ENCODE measurements around the gene MVP. TPM values are rescaled to one million over a fixed set of nuclear protein-coding genes. Genes with fewer than 3 reads are reported as not detected.

MVP gene
- total and polyA plus RNA-seq, 8 donors = 12.5 to 280 (median 19.7) TPM

- Histone ChIP-seq H3K27ac (no peak overlapping the region), H3K4me1 (peaks cover 0 to 5% of the 10 kb centered on the region in 2 donors), H3K4me3 (no peak overlapping the region), H3K36me3 (peaks cover 0 to 98% of the 10 kb centered on the region in 2 donors), H3K27me3 (no peaks in the 10 kb centered on the region), H3K9me3 (no peaks in the 10 kb centered on the region)
- DNase-seq = no peak
- intact Hi-C loops (cut with DNase I) = no loop called here
- no peak for ATAC-seq
- TF ChIP-seq CTCF (IDR thresholded peaks at IDR 0.05) = no peak
These were observed 20.0 kb downstream of the MVP start for GRCh38 chr16:29840240-29840639.

DNA sequence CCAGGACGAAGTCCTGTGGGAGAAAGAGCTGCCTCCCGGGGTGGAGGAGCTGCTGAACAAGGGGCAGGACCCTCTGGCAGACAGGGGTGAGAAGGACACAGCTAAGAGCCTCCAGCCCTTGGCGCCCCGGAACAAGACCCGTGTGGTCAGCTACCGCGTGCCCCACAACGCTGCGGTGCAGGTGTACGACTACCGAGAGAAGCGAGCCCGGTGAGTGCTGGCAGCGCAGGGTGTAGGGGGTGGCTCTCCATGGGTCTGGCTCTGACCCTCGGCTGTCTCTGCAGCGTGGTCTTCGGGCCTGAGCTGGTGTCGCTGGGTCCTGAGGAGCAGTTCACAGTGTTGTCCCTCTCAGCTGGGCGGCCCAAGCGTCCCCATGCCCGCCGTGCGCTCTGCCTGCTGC, 21.4 kb downstream of the MVP start:
- intact Hi-C loops (cut with DNase I) = no loop called here
- H3K4me1 ChIP-seq = peaks cover 0 to 15% of the 10 kb centered on the region in 2 donors
- TF ChIP-seq CTCF (IDR thresholded peaks at IDR 0.05) = no peak
- no peak for ATAC-seq
- no peaks in the 10 kb centered on the region for H3K27me3 ChIP-seq
- no peak overlapping the region for H3K27ac ChIP-seq
- no peaks in the 10 kb centered on the region for H3K9me3 ChIP-seq
- no peak overlapping the region for H3K4me3 ChIP-seq
- peaks cover 0 to 98% of the 10 kb centered on the region in 2 donors for H3K36me3 ChIP-seq
- DNase-seq = no peak

DNA sequence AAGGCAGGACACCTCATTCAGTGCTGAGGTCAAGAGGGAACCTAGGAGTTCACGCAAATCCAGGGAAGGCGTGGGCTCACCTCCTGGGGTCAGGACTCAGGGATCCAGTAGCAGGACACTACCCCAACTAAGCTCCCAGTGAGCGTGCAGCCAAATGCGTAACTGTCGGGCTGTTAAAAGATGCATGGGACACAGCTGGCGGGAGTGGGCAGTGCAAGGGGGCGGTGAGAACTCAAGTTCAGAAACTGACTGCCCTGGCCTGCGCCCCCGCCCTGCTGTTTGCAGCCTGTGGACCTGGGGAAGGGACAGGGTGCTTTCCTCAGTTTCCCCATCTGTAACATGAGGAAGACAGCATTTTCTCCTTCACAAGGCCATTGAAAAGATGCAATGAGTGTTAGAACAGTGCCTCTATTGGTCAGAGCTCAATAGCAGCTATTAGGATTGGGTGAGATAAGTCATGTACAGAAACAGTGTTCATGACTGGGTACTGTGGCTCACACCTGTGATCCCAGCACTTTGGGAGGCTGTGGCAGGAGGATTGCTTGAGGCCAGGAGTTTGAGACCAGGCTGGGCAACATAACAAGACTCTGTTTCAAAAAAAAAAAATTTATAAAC, 22.6 kb downstream of the MVP start:
- peaks cover 0 to 98% of the 10 kb centered on the region in 2 donors for H3K36me3 ChIP-seq
- no peak for ATAC-seq
- intact Hi-C loops (cut with DNase I) = no loop called here
- peaks cover 0 to 15% of the 10 kb centered on the region in 2 donors for H3K4me1 ChIP-seq
- H3K4me3 ChIP-seq = no peak overlapping the region
- H3K27me3 ChIP-seq = no peaks in the 10 kb centered on the region
- no peak for DNase-seq
- no peaks in the 10 kb centered on the region for H3K9me3 ChIP-seq
- no peak overlapping the region for H3K27ac ChIP-seq
- no peak for TF ChIP-seq CTCF (IDR thresholded peaks at IDR 0.05)

- intact Hi-C loops (cut with DNase I) = no loop called here
- no peak overlapping the region for H3K4me3 ChIP-seq
- no peaks in the 10 kb centered on the region for H3K9me3 ChIP-seq
- TF ChIP-seq CTCF (IDR thresholded peaks at IDR 0.05) = no peak
- peak overlapping the region; percentile 23 to 48 for H3K27ac ChIP-seq
- DNase-seq (no peak), ATAC-seq (no peak)
- peaks cover 0 to 98% of the 10 kb centered on the region in 2 donors for H3K36me3 ChIP-seq
- H3K4me1 ChIP-seq = peaks cover 0 to 22% of the 10 kb centered on the region in 2 donors
- no peaks in the 10 kb centered on the region for H3K27me3 ChIP-seq
These were observed 23.7 kb downstream of the MVP start for GRCh38 chr16:29843931-29844330.

DNA sequence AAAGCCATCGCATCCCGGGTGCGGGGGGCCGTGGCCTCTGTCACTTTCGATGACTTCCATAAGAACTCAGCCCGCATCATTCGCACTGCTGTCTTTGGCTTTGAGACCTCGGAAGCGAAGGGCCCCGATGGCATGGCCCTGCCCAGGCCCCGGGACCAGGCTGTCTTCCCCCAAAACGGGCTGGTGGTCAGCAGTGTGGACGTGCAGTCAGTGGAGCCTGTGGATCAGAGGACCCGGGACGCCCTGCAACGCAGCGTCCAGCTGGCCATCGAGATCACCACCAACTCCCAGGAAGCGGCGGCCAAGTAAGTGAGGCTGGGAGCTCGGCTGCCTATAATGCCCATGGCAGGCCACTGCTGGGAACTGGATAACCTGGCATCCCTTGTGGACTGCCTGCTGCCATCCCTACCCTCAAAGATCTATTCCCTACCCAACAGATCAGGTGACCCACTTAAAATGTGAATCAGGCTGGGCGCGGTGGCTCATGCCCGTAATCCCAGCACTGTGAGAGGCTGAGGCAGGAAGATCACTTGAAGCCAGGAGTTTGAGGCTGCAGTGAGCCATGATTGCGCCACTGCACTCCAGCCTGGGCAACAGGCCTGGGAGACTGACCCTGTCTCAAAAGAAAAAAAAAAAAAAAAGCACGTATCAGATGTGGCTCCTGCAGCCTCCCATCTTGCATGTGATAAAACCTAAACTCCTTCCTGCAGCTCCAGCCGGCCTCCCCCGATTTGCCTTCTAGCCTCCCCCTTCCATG, 24.5 kb downstream of the MVP start:
- H3K9me3 ChIP-seq = no peaks in the 10 kb centered on the region
- peak overlapping the region; percentile 23 to 48 for H3K27ac ChIP-seq
- peaks cover 0 to 96% of the 10 kb centered on the region in 2 donors for H3K36me3 ChIP-seq
- DNase-seq = peak in 2 of 4 donors; percentile 76 to 85
- no peak for TF ChIP-seq CTCF (IDR thresholded peaks at IDR 0.05)
- ATAC-seq = peak; percentile 71
- no peak overlapping the region for H3K4me3 ChIP-seq
- intact Hi-C loops (cut with DNase I) = no loop called here
- H3K27me3 ChIP-seq = no peaks in the 10 kb centered on the region
- H3K4me1 ChIP-seq = peaks cover 0 to 23% of the 10 kb centered on the region in 2 donors
